ENCODE results near the gene ADCY4. TPM values are rescaled to one million over a fixed set of nuclear protein-coding genes. Genes with fewer than 3 reads are reported as not detected.

The ADCY4 gene
- total RNA-seq, 1 donor from 2014 or later: 4.3 TPM

GRCh38 chr14:24280797-24281460 is 53.9 kb downstream of the ADCY4 start:
- intact Hi-C loops (cut with micrococcal nuclease): no loop called here

GRCh38 chr14:24279301-24280186 is 55.3 kb downstream of the ADCY4 start:
- intact Hi-C loops (cut with micrococcal nuclease): loop anchor here (1.0 kb wide), 1 partner anchor 18 kb away; no protein-coding TSS in a partner anchor

- intact Hi-C loops (cut with micrococcal nuclease): no loop called here
These were observed 56.4 kb downstream of the ADCY4 start for GRCh38 chr14:24278424-24278823.

- intact Hi-C loops (cut with micrococcal nuclease): no loop called here
These were observed 57.1 kb downstream of the ADCY4 start for GRCh38 chr14:24277606-24278321.

GRCh38 chr14:24277071-24277470 is 57.8 kb downstream of the ADCY4 start:
- intact Hi-C loops (cut with micrococcal nuclease): no loop called here

- intact Hi-C loops (cut with micrococcal nuclease): no loop called here
These were observed 60.7 kb downstream of the ADCY4 start for GRCh38 chr14:24274101-24274543.

GRCh38 chr14:24273422-24273998 is 61.4 kb downstream of the ADCY4 start:
- intact Hi-C loops (cut with micrococcal nuclease): no loop called here

GRCh38 chr14:24272467-24272866 is 62.4 kb downstream of the ADCY4 start:
- intact Hi-C loops (cut with micrococcal nuclease): no loop called here

- intact Hi-C loops (cut with micrococcal nuclease): loop anchor here (1.0 to 2.0 kb wide), 12 partner anchors 17 to 170 kb away; partner anchors contain the start of genes DCAF11, GMPR2, MDP1 and NEDD8
These were observed 63.0 kb downstream of the ADCY4 start for GRCh38 chr14:24271834-24272263.

- intact Hi-C loops (cut with micrococcal nuclease): loop anchor here (1.0 to 2.0 kb wide), 12 partner anchors 18 to 171 kb away; partner anchors contain the start of genes DCAF11, GMPR2, MDP1 and NEDD8
These were observed 63.6 kb downstream of the ADCY4 start, which contains the start of gene RABGGTA for GRCh38 chr14:24271134-24271833. RABGGTA (minus strand) TSS chr14:24271597; CDS start chr14:24271115, 482 bp downstream.

GRCh38 chr14:24270537-24271133 is 64.2 kb downstream of the ADCY4 start:
- intact Hi-C loops (cut with micrococcal nuclease): loop anchor here (1.0 to 2.0 kb wide), 12 partner anchors 18 to 172 kb away; partner anchors contain the start of genes DCAF11, GMPR2, MDP1 and NEDD8

GRCh38 chr14:24269910-24270536 is 64.8 kb downstream of the ADCY4 start:
- intact Hi-C loops (cut with micrococcal nuclease): loop anchor here (2.0 kb wide), 1 partner anchor 19 kb away; no protein-coding TSS in a partner anchor

- intact Hi-C loops (cut with micrococcal nuclease): no loop called here
These were observed 65.5 kb downstream of the ADCY4 start for GRCh38 chr14:24269368-24269767.

Other genes with a start within 250 kb of the ADCY4 start
- gene PCK2, start 240.8 kb downstream of the ADCY4 start, total RNA-seq: 46.1 and 51.2 TPM in 2 replicates
- gene DCAF11, start 220.3 kb downstream of the ADCY4 start, total RNA-seq: 81.8 and 89.9 TPM in 2 replicates
- 2.4 and 2.5 TPM in 2 replicates for gene NRL, start 220.1 kb downstream of the ADCY4 start, total RNA-seq
- gene FITM1, start 204.4 kb downstream of the ADCY4 start, total RNA-seq: 1.1 and 1.7 TPM in 2 replicates
- 545 and 567 TPM in 2 replicates for gene PSME1, start 198.9 kb downstream of the ADCY4 start, total RNA-seq
- 17.9 and 18.2 TPM in 2 replicates for gene EMC9, start 193.5 kb downstream of the ADCY4 start, total RNA-seq
- gene PSME2, start 188.5 kb downstream of the ADCY4 start, total RNA-seq: 802 and 822 TPM in 2 replicates
- 145 and 153 TPM in 2 replicates for gene RNF31, start 187.6 kb downstream of the ADCY4 start, total RNA-seq
- gene IRF9, start 173.8 kb downstream of the ADCY4 start, total RNA-seq: 304 and 321 TPM in 2 replicates
- 72.3 and 78.3 TPM in 2 replicates for gene REC8, start 163.0 kb downstream of the ADCY4 start, total RNA-seq
- 48.1 and 50.6 TPM in 2 replicates for gene IPO4, start 146.3 kb downstream of the ADCY4 start, total RNA-seq
- gene TM9SF1, start 139.6 kb downstream of the ADCY4 start, total RNA-seq: 35.8 and 45.3 TPM in 2 replicates
- 0.27 and 0.83 TPM in 2 replicates for gene TSSK4, start 129.4 kb downstream of the ADCY4 start, total RNA-seq
- 96.5 and 104 TPM in 2 replicates for gene CHMP4A, start 121.6 kb downstream of the ADCY4 start, total RNA-seq
- 11.8 and 14.5 TPM in 2 replicates for gene MDP1, start 119.0 kb downstream of the ADCY4 start, total RNA-seq
- 187 and 191 TPM in 2 replicates for gene NEDD8, start 102.7 kb downstream of the ADCY4 start, total RNA-seq
- gene GMPR2, start 102.1 kb downstream of the ADCY4 start, total RNA-seq: 58.0 and 71.9 TPM in 2 replicates
- 148 and 151 TPM in 2 replicates for gene TINF2, start 92.4 kb downstream of the ADCY4 start, total RNA-seq
- gene TGM1, start 71.9 kb downstream of the ADCY4 start, total RNA-seq: 6.4 and 6.7 TPM in 2 replicates
- 51.6 and 55.3 TPM in 2 replicates for gene RABGGTA, start 63.5 kb downstream of the ADCY4 start, total RNA-seq
- 23.3 and 25.2 TPM in 2 replicates for gene DHRS1, start 35.3 kb downstream of the ADCY4 start, total RNA-seq
- 40.1 and 42.6 TPM in 2 replicates for gene NOP9, start 35.2 kb downstream of the ADCY4 start, total RNA-seq
- gene CIDEB, start 27.1 kb downstream of the ADCY4 start, total RNA-seq: 23.7 and 27.8 TPM in 2 replicates
- gene LTB4R2, start 24.9 kb downstream of the ADCY4 start, total RNA-seq: 15.1 and 17.8 TPM in 2 replicates
- 21.6 and 24.2 TPM in 2 replicates for gene LTB4R, start 23.6 kb downstream of the ADCY4 start, total RNA-seq
- gene RIPK3, start 4.9 kb upstream of the ADCY4 start, total RNA-seq: 37.1 and 41.9 TPM in 2 replicates
- gene NFATC4, start 33.1 kb upstream of the ADCY4 start, total RNA-seq: 0.59 TPM in 1 of 2 replicates, not detected in the other
- gene NYNRIN, start 63.9 kb upstream of the ADCY4 start, total RNA-seq: 0.12 and 0.17 TPM in 2 replicates
- gene CBLN3, start 94.6 kb upstream of the ADCY4 start, total RNA-seq: 17.7 and 18.5 TPM in 2 replicates
- 97.9 and 101 TPM in 2 replicates for gene KHNYN, start 94.9 kb upstream of the ADCY4 start, total RNA-seq
- gene SDR39U1, start 107.7 kb upstream of the ADCY4 start, total RNA-seq: 49.9 and 55.0 TPM in 2 replicates
- gene CMA1, start 173.2 kb upstream of the ADCY4 start, total RNA-seq: not detected in 2 replicates
- gene CTSG, start 241.2 kb upstream of the ADCY4 start, total RNA-seq: not detected in 2 replicates